Endothelial cell of umbilical vein (primary cell): ENCODE results near the gene PRPSAP1. TPM values are rescaled to one million over a fixed set of nuclear protein-coding genes. Genes with fewer than 3 reads are reported as not detected.
A peak's percentile ranks its signal among the peaks of the same experiment; 100 is the strongest.

ENCODE experiments used
- BruUV-seq: library from RNA; stranded (reverse); fragments of 400-500 nt; replicated peaks from 2 replicates; lab custom pipeline; 2021; lab: Mats Ljungman, UMichigan
- CTCF ChIA-PET: fragments of 300-600, 350-600 bp; sonication (Branson Sonifier 250); formaldehyde crosslinking; loops from one replicate; lab custom pipeline; 2021; ENCODE audit warnings: antibody characterized with exemption, inconsistent platforms; lab: Charles Lee
- POLR2A ChIA-PET: fragments of 300-600, 350-600 bp; sonication (Branson Sonifier 250); formaldehyde crosslinking; loops from one replicate; lab custom pipeline; 2021; ENCODE audit warnings: antibody characterized with exemption, inconsistent platforms; lab: Charles Lee
- DNase-seq: peaks from one replicate; pipeline ENCODE4 v3.0.0-alpha.2; 2011; ENCODE audit warnings: low read depth, low spot score
- FAIRE-seq: peaks from 2 replicates; lab custom pipeline; 2011; peaks lifted over from hg19 to GRCh38; lab: Jason Lieb, UNC
- H2AFZ ChIP-seq: 2 replicates; pipeline ENCODE4 v1.6.0; 2012; ENCODE audit warnings: low read depth, low read length, control low read depth, inconsistent platforms
- H3K27ac ChIP-seq: 2 replicates; pipeline ENCODE4 v1.5.1; 2011; ENCODE audit warnings: low read depth, mild to moderate bottlenecking, control low read depth, low read length, moderate library complexity; ENCODE audit not compliant: insufficient read depth
- H3K27me3 ChIP-seq, 2 experiments: 2 replicates each; pipeline versions ENCODE4 v1.6.0 to v1.6.1; 2011; ENCODE audit warnings: low read length in 2 of 2, mixed read lengths in 1 of 2; ENCODE audit not compliant: control insufficient read depth in 2 of 2, insufficient read depth in 2 of 2
- H3K36me3 ChIP-seq, 2 experiments: 2 replicates in 1 of 2; 3 replicates in 1 of 2; pipeline ENCODE4 v1.5.1; 2011; ENCODE audit warnings: low read length in 2 of 2, mild to moderate bottlenecking in 1 of 2, moderate library complexity in 1 of 2; ENCODE audit not compliant: control insufficient read depth in 2 of 2, insufficient read depth in 2 of 2; ENCODE audit errors: extremely low read depth in 1 of 2
- H3K4me1 ChIP-seq: 3 replicates; pipeline ENCODE4 v1.5.1; 2011; ENCODE audit warnings: mild to moderate bottlenecking, low read length; ENCODE audit not compliant: control insufficient read depth, insufficient read depth; ENCODE audit errors: extremely low read depth
- H3K4me2 ChIP-seq: 2 replicates; pipeline ENCODE4 v1.6.1; 2011; ENCODE audit warnings: low read length, control low read depth, mixed read lengths; ENCODE audit not compliant: insufficient read depth
- H3K4me3 ChIP-seq, 3 experiments: fragments of 200-600 bp in 1 of 3; sonication (generic), shearing (Covaris generic) in 1 of 3; replicated peaks in 1 of 3; 2 replicates each; pipeline ENCODE4 v1.5.1; 2011 to 2016; ENCODE audit warnings: control low read depth in 3 of 3, low read length in 3 of 3, mild to moderate bottlenecking in 2 of 3, inconsistent platforms in 1 of 3, low read depth in 1 of 3, moderate library complexity in 1 of 3; ENCODE audit not compliant: insufficient read depth in 1 of 3
- H3K79me2 ChIP-seq: 2 replicates; pipeline ENCODE4 v1.6.0; 2012; ENCODE audit warnings: low read length, inconsistent platforms; ENCODE audit not compliant: control insufficient read depth, insufficient read depth
- H3K9ac ChIP-seq: replicated peaks from 2 replicates; pipeline ENCODE3; 2011; ENCODE audit warnings: low read length, control low read depth; ENCODE audit not compliant: insufficient read depth; ENCODE audit errors: extremely low read depth
- H3K9me1 ChIP-seq: replicated peaks from 3 replicates; pipeline ENCODE4 v1.6.0; 2011; ENCODE audit warnings: mild to moderate bottlenecking, low read length; ENCODE audit not compliant: control insufficient read depth, insufficient read depth; ENCODE audit errors: extremely low read depth
- H3K9me3 ChIP-seq: replicated peaks from 2 replicates; pipeline ENCODE4 v1.5.1; 2012; ENCODE audit warnings: low read length, inconsistent platforms; ENCODE audit not compliant: control insufficient read depth, insufficient read depth
- H4K20me1 ChIP-seq: replicated peaks from 2 replicates; pipeline ENCODE3; 2011; ENCODE audit warnings: mild to moderate bottlenecking, low read length; ENCODE audit not compliant: control insufficient read depth, insufficient read depth; ENCODE audit errors: extremely low read depth
- EZH2 ChIP-seq: IDR thresholded peaks from 2 replicates; pipeline ENCODE4 v1.6.1; 2012; ENCODE audit warnings: borderline replicate concordance, low read depth, mild to moderate bottlenecking, moderate library complexity, low read length, inconsistent platforms; ENCODE audit not compliant: severe bottlenecking
- FOS ChIP-seq: IDR thresholded peaks from 2 replicates; pipeline ENCODE4 v1.6.1; 2011; ENCODE audit warnings: mild to moderate bottlenecking, low read length, moderate library complexity, borderline replicate concordance; ENCODE audit not compliant: insufficient read depth
- GATA2 ChIP-seq: IDR thresholded peaks from 2 replicates; pipeline ENCODE4 v1.7.0; 2011; ENCODE audit warnings: low read depth, mild to moderate bottlenecking, moderate library complexity, mixed read lengths, low read length; ENCODE audit not compliant: insufficient read length, insufficient read depth
- JUN ChIP-seq: IDR thresholded peaks from 2 replicates; pipeline ENCODE4 v1.6.1; 2011; ENCODE audit warnings: borderline replicate concordance, low read depth; ENCODE audit not compliant: insufficient read length, insufficient read depth
- MYC ChIP-seq: IDR thresholded peaks from one replicate; pipeline ENCODE4 v1.6.1; 2011; ENCODE audit warnings: mild to moderate bottlenecking, low read depth, low read length
- POLR2A ChIP-seq: IDR thresholded peaks from 2 replicates; pipeline ENCODE4 v1.6.1; 2012; ENCODE audit warnings: low read depth, mild to moderate bottlenecking, control low read depth, low read length
- POLR2AphosphoS5 ChIP-seq: IDR thresholded peaks from 2 replicates; pipeline ENCODE4 v1.6.1; 2012; ENCODE audit warnings: low read depth, mild to moderate bottlenecking, control low read depth, low read length, moderate library complexity; ENCODE audit not compliant: insufficient read depth
- dilution Hi-C: fragments of 300-500 bp; cut with MboI; formaldehyde crosslinking; loops from one replicate; pipeline ENCODE4 v1.15.0; 2019; ENCODE audit warnings: low sequenced_read_pairs; ENCODE audit not compliant: extremely low pct_ligation_motif_present
- intact Hi-C: fragments of 100-400 bp; cut with micrococcal nuclease; formaldehyde crosslinking; loops from one replicate; pipeline ENCODE4 v1.10.0; 2022
- polyA plus RNA-seq, 4 experiments: library from polyadenylated mRNA; depleted of rRNA in 3 of 4; stranded (reverse) in 3 of 4; unstranded in 1 of 4; fragments of >200 nt; gene quantifications; 2 replicates each; pipeline versions ENCODE4 v1.2.1 to v1.2.3, GENCODE V29; 2011 to 2012; ENCODE audit warnings: missing spikeins in 1 of 4
- total RNA-seq: library from RNA; stranded (reverse); gene quantifications from 2 replicates; pipeline ENCODE4 v1.2.3, GENCODE V29; 2021
- TF ChIP-seq, protein P1 (sequence below): IDR thresholded peaks from 2 replicates; pipeline ENCODE4 v1.6.1; 2011; ENCODE audit not compliant: insufficient read depth, insufficient read length
- TF ChIP-seq, protein P2 (sequence below), 2 donors: IDR thresholded peaks; 1 replicate in 1 of 2; 2 replicates in 1 of 2; pipeline ENCODE4 v1.5.1; 2011; ENCODE audit warnings: low read length in 2 of 2, mild to moderate bottlenecking in 2 of 2, moderate library complexity in 2 of 2, control low read depth in 1 of 2, inconsistent platforms in 1 of 2, low read depth in 1 of 2; ENCODE audit not compliant: insufficient read depth in 1 of 2; ENCODE audit errors: extremely low read depth in 1 of 2

The PRPSAP1 gene
- total and polyA plus RNA-seq, 2 donors (not counting 3 experiments of a cell fraction or from before 2014, with no cell fraction given): 90.2 to 123 TPM

DNA sequence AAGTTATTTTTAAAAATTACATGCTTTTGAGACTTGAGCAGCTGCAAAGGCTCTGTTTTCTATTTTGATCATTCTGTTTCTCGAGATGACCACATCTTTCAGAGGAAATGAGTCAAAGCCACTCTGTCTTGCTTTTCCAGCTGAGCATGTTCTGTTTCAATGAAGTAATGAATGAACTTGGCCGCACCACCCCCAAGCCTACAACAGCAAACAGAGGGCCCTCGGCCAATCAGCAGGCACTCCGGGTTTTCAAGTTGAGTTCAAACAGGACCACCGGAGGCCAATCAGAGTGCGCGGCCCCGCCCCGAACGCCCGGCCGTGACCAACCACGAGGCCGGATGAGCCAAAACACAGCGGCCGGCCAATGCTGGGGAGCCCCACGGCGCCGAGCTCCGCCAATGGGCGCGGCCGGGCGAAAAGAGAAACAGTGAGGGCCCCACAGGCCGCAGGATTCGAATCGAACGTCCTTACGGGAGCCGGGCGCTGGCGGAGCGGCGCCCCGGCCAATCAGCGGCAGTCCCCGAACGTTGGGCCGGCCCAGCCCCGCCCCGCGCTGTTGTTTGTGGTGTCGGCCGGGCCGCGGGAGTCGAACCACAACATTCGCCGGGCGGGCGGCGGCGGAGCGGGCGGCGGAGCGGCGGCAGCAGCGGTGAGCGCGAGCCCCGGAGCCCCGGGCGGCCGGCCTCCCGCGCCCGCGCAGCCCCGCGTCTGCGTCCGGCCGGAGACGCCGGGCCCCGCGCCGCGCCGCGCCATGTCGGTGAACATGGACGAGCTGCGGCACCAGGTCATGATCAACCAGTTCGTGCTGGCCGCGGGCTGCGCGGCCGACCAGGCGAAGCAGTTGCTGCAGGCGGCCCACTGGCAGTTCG is 88.7 kb downstream of the PRPSAP1 start, which contains the start of gene UBALD2:
Gene UBALD2 (plus strand): TSS at position 594 of the 869 bp plus-strand sequence. CDS start 158 bp downstream, at position 752.
- Histone ChIP-seq H3K9ac (peak within 1 kb of the TSS; percentile 95), H2AFZ (peak within 1 kb of the TSS; percentile 16), H3K9me1 (no peaks in the 10 kb centered on the region), H3K27me3 (no peaks in the 10 kb centered on the region), H3K27ac (peak within 1 kb of the TSS; percentile 97), H3K4me1 (peaks cover 54% of the 10 kb centered on the region), H3K4me2 (peak within 1 kb of the TSS; percentile 91), H4K20me1 (no peaks in the 10 kb centered on the region), H3K9me3 (no peaks in the 10 kb centered on the region), H3K36me3 (peaks cover 0 to 1% of the 10 kb centered on the region in 2 experiments), H3K79me2 (peaks cover 39% of the 10 kb centered on the region), H3K4me3 (peak within 1 kb of the TSS; percentile 78 to 84 (median 80))
- ChIA-PET POLR2A (interaction anchor here (0.9 to 1.0 kb wide), 2 partner anchors 9 to 15 kb away, joined by 3 to 4 read pairs; no protein-coding TSS in a partner anchor), CTCF (interaction anchor here (0.9 to 1.4 kb wide), 3 partner anchors 14 to 83 kb away, joined by 3 to 5 read pairs (median 4); no protein-coding TSS in a partner anchor)
- dilution Hi-C loops: no loop called here
- intact Hi-C loops: loop anchor here (2.0 to 5.0 kb wide), 2 partner anchors 24 to 143 kb away; partner anchors contain the start of gene RNF157
- TF ChIP-seq FOS: peak; percentile 81
- TF ChIP-seq, protein P1, sequence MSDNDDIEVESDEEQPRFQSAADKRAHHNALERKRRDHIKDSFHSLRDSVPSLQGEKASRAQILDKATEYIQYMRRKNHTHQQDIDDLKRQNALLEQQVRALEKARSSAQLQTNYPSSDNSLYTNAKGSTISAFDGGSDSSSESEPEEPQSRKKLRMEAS: no peak
- no peak for TF ChIP-seq MYC
- peak; percentile 68 for TF ChIP-seq POLR2AphosphoS5
- TF ChIP-seq EZH2: peak; percentile 92
- no peak for TF ChIP-seq GATA2
- peak; percentile 96 for TF ChIP-seq JUN
- peak; percentile 42 for TF ChIP-seq POLR2A
- TF ChIP-seq, protein P2, sequence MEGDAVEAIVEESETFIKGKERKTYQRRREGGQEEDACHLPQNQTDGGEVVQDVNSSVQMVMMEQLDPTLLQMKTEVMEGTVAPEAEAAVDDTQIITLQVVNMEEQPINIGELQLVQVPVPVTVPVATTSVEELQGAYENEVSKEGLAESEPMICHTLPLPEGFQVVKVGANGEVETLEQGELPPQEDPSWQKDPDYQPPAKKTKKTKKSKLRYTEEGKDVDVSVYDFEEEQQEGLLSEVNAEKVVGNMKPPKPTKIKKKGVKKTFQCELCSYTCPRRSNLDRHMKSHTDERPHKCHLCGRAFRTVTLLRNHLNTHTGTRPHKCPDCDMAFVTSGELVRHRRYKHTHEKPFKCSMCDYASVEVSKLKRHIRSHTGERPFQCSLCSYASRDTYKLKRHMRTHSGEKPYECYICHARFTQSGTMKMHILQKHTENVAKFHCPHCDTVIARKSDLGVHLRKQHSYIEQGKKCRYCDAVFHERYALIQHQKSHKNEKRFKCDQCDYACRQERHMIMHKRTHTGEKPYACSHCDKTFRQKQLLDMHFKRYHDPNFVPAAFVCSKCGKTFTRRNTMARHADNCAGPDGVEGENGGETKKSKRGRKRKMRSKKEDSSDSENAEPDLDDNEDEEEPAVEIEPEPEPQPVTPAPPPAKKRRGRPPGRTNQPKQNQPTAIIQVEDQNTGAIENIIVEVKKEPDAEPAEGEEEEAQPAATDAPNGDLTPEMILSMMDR (IDR thresholded peaks at IDR 0.05; ENCODE audit: extremely low read depth in 1 of 2, insufficient read depth in 1 of 2, low read depth in 1 of 2, low read length in 2 of 2): no peak
- FAIRE-seq (peak; percentile 100), DNase-seq (peak; percentile 100)
- BruUV-seq: no TSS peak
